GM12872 (cell line): ENCODE results near the gene IL31.

ENCODE experiments used
- CTCF ChIP-seq: IDR thresholded peaks from 3 replicates; pipeline ENCODE4 v1.5.1; 2011; ENCODE audit warnings: low read depth, mild to moderate bottlenecking, low read length, moderate library complexity; ENCODE audit not compliant: insufficient read depth

The IL31 gene

GRCh38 chr12:122189626-122190475 is 15.8 kb upstream of the IL31 start:
- no peak for TF ChIP-seq CTCF

GRCh38 chr12:122187466-122187865 is 13.4 kb upstream of the IL31 start:
- no peak for TF ChIP-seq CTCF

GRCh38 chr12:122185494-122186082 is 11.6 kb upstream of the IL31 start:
- no peak for TF ChIP-seq CTCF

- no peak for TF ChIP-seq CTCF
These were observed 11.1 kb upstream of the IL31 start for GRCh38 chr12:122185079-122185478.

GRCh38 chr12:122184517-122184916 is 10.5 kb upstream of the IL31 start:
- no peak for TF ChIP-seq CTCF

- TF ChIP-seq CTCF = no peak
These were observed 9.5 kb upstream of the IL31 start for GRCh38 chr12:122183588-122183940.

GRCh38 chr12:122182887-122183587 is 9.0 kb upstream of the IL31 start, which contains the start of gene LRRC43:
Gene LRRC43, plus strand, starts transcription at chr12:122183123. Its CDS starts 22 bp downstream, at chr12:122183145.
- no peak for TF ChIP-seq CTCF
